A549 (cell line): ENCODE measurements around the gene RAVER1. TPM values are rescaled to one million over a fixed set of nuclear protein-coding genes. Genes with fewer than 3 reads are reported as not detected.

Experiments used
- ATAC-seq, 2 experiments: fragments of 200-7000 bp in 1 of 2; fragments of >200 bp in 1 of 2; cut with Nextera tagmentation in 1 of 2; cut with Tn5 transposase in 1 of 2; 3 replicates each; pipeline versions ENCODE4 v1.8.0 to v1.9.1; 2018 to 2020; ENCODE audit warnings: mild to moderate bottlenecking in 1 of 2, moderate library complexity in 1 of 2
- CTCF ChIA-PET: fragments of 300-600 bp; sonication (Branson Sonifier 250); formaldehyde crosslinking; extraction: SDS; loops from one replicate; lab custom pipeline; 2021; ENCODE audit warnings: antibody characterized with exemption, inconsistent platforms; lab: Yijun Ruan, JAX
- POLR2A ChIA-PET: fragments of 350-600 bp; formaldehyde crosslinking; extraction: SDS; loops from one replicate; lab custom pipeline; 2021; ENCODE audit warnings: antibody characterized with exemption, inconsistent platforms; lab: Yijun Ruan, JAX
- DNase-seq, 2 experiments: peaks; one replicate each; pipeline versions ENCODE4 v3.0.0 to v3.0.0-alpha.2; 2011 to 2016; ENCODE audit warnings: low read depth in 1 of 2, low spot score in 1 of 2
- FAIRE-seq: peaks from 2 replicates; lab custom pipeline; 2011; peaks lifted over from hg19 to GRCh38; lab: Jason Lieb, UNC
- H3K27ac ChIP-seq, 2 experiments: fragments of >200 bp; sonication (Bioruptor Twin); formaldehyde crosslinking; 3 replicates each; pipeline ENCODE4 v1.5.1; 2016 to 2017
- H3K4me1 ChIP-seq: fragments of >200 bp; sonication (Bioruptor Twin); formaldehyde crosslinking; 3 replicates; pipeline ENCODE4 v1.6.1; 2016
- H3K4me2 ChIP-seq: fragments of >200 bp; sonication (Bioruptor Twin); formaldehyde crosslinking; 3 replicates; pipeline ENCODE4 v1.6.1; 2016
- H3K4me3 ChIP-seq: fragments of >200 bp; sonication (Bioruptor Twin); formaldehyde crosslinking; 3 replicates; pipeline ENCODE4 v1.5.1; 2016
- H3K9me3 ChIP-seq: fragments of >200 bp; sonication (Bioruptor Twin); formaldehyde crosslinking; 3 replicates; pipeline ENCODE4 v1.6.1; 2016
- ATOH8 ChIP-seq: fragments of 250-450 bp; sonication (Bioruptor Pico); IDR thresholded peaks from 2 replicates; pipeline ENCODE4 v1.5.0; 2020; ENCODE audit warnings: low read depth, mild to moderate bottlenecking, moderate library complexity
- BCL3 ChIP-seq: fragments of >200 bp; sonication (Bioruptor Twin); formaldehyde crosslinking; IDR thresholded peaks from 3 replicates; pipeline ENCODE4 v1.6.1; 2016
- BHLHE40 ChIP-seq: IDR thresholded peaks from 2 replicates; pipeline ENCODE4 v1.6.1; 2012; ENCODE audit warnings: low read depth, low read length, inconsistent platforms
- CBX8 ChIP-seq: fragments of 200-600 bp; sonication (generic); IDR thresholded peaks from 2 replicates; pipeline ENCODE4 v1.6.1; 2016
- CHD4 ChIP-seq: fragments of 200-600 bp; sonication (generic); IDR thresholded peaks from 2 replicates; pipeline ENCODE4 v1.6.1; 2016; ENCODE audit warnings: antibody characterized with exemption, mild to moderate bottlenecking, borderline replicate concordance
- E2F6 ChIP-seq: IDR thresholded peaks from 2 replicates; pipeline ENCODE4 v1.6.1; 2012; ENCODE audit warnings: low read depth, borderline replicate concordance
- EHF ChIP-seq: fragments of 250-450 bp; sonication (Bioruptor Pico); IDR thresholded peaks from 2 replicates; pipeline ENCODE4 v1.5.0; 2020; ENCODE audit warnings: mild to moderate bottlenecking
- EP300 ChIP-seq, 2 experiments: fragments of >200 bp; sonication (Bioruptor Twin); formaldehyde crosslinking; IDR thresholded peaks; 2 replicates in 1 of 2; 3 replicates in 1 of 2; pipeline ENCODE4 v1.6.1; 2016 to 2017
- FOSL2 ChIP-seq, 2 experiments: fragments of 450-650 bp in 1 of 2; fragments of >200 bp in 1 of 2; sonication (Bioruptor Twin) in 1 of 2; formaldehyde crosslinking; IDR thresholded peaks; 2 replicates each; pipeline versions ENCODE4 v1.5.0 to v1.6.1; 2016 to 2020; ENCODE audit warnings: mild to moderate bottlenecking in 1 of 2, moderate library complexity in 1 of 2
- HEYL ChIP-seq: fragments of 250-450 bp; sonication (Bioruptor Pico); IDR thresholded peaks from 2 replicates; pipeline ENCODE4 v1.8.0; 2021; ENCODE audit warnings: mild to moderate bottlenecking, moderate library complexity
- JUNB ChIP-seq: fragments of >200 bp; sonication (Bioruptor Twin); formaldehyde crosslinking; IDR thresholded peaks from 2 replicates; pipeline ENCODE4 v1.6.1; 2016
- MAFK ChIP-seq: fragments of 450-650 bp; IDR thresholded peaks from 2 replicates; pipeline ENCODE4 v1.6.1; 2014; ENCODE audit not compliant: partially characterized antibody
- MAX ChIP-seq: IDR thresholded peaks from 2 replicates; pipeline ENCODE4 v1.6.1; 2012
- MAZ ChIP-seq: fragments of 150-350 bp; IDR thresholded peaks from 2 replicates; pipeline ENCODE4 v1.6.1; 2014; ENCODE audit warnings: antibody characterized with exemption, low read depth, low read length, borderline replicate concordance
- NPAS2 ChIP-seq: fragments of 250-450 bp; sonication (Bioruptor Pico); IDR thresholded peaks from 2 replicates; pipeline ENCODE4 v1.8.0; 2022; ENCODE audit warnings: mild to moderate bottlenecking, moderate library complexity, borderline replicate concordance
- POLR2AphosphoS2 ChIP-seq: conservative IDR thresholded peaks from 2 replicates; pipeline ENCODE4 v1.6.1; 2012; ENCODE audit warnings: low read length, improper control_type of control experiment, inconsistent platforms
- RAD21 ChIP-seq, 2 experiments: fragments of >200 bp in 1 of 2; sonication (Bioruptor Twin) in 1 of 2; formaldehyde crosslinking in 1 of 2; IDR thresholded peaks in 1 of 2; conservative IDR thresholded peaks in 1 of 2; 2 replicates in 1 of 2; 3 replicates in 1 of 2; pipeline ENCODE4 v1.6.1; 2012 to 2018; ENCODE audit warnings: inconsistent platforms in 1 of 2
- SMC3 ChIP-seq: fragments of >200 bp; sonication (Bioruptor Twin); formaldehyde crosslinking; IDR thresholded peaks from 3 replicates; pipeline ENCODE4 v1.6.1; 2018; ENCODE audit warnings: inconsistent platforms
- SREBF2 ChIP-seq: fragments of 450-650 bp; IDR thresholded peaks from 2 replicates; pipeline ENCODE4 v1.6.1; 2014; ENCODE audit warnings: mild to moderate bottlenecking, moderate library complexity
- TFCP2L1 ChIP-seq: fragments of 250-450 bp; sonication (Bioruptor Pico); IDR thresholded peaks from 2 replicates; pipeline ENCODE4 v1.5.0; 2021; ENCODE audit warnings: mild to moderate bottlenecking
- TP53 ChIP-seq: fragments of 250-450 bp; sonication (Bioruptor Pico); IDR thresholded peaks from 2 replicates; pipeline ENCODE4 v1.5.0; 2021; ENCODE audit warnings: mild to moderate bottlenecking, moderate library complexity
- USF2 ChIP-seq: fragments of 450-650 bp; IDR thresholded peaks from 2 replicates; pipeline ENCODE4 v1.6.1; 2014; ENCODE audit warnings: antibody characterized with exemption
- ZC3H11A ChIP-seq: fragments of 450-650 bp; IDR thresholded peaks from 2 replicates; pipeline ENCODE4 v1.6.1; 2014; ENCODE audit warnings: antibody characterized with exemption, mild to moderate bottlenecking
- ZFP36 ChIP-seq: fragments of 450-650 bp; IDR thresholded peaks from 2 replicates; pipeline ENCODE4 v1.6.1; 2014; ENCODE audit warnings: borderline replicate concordance; ENCODE audit not compliant: partially characterized antibody
- ZSCAN20 ChIP-seq: fragments of 250-450 bp; sonication (Bioruptor Pico); IDR thresholded peaks from 2 replicates; pipeline ENCODE4 v1.8.0; 2022; ENCODE audit warnings: mild to moderate bottlenecking, moderate library complexity
- WGBS: methylation state at CpG from one replicate; pipeline ENCODE4 v1.1.6; 2017; ENCODE audit errors: missing lambda C conversion rate; 5-methylcytosine and 5-hydroxymethylcytosine counted together
- polyA plus RNA-seq, 4 experiments: library from polyadenylated mRNA; depleted of rRNA in 3 of 4; stranded (reverse); fragments of >200 nt; fragmentation: RNase III in 1 of 4; extraction: RNeasy Plus Mini Kit Qiagen cat#74134 plus additional on column Dnase treatment in 1 of 4; gene quantifications; 2 replicates in 3 of 4; 3 replicates in 1 of 4; pipeline ENCODE4 v1.2.3, GENCODE V29; 2011 to 2017
- TF ChIP-seq, protein P1 (sequence below): IDR thresholded peaks from 2 replicates; pipeline ENCODE4 v1.6.1; 2012
- TF ChIP-seq, protein P2 (sequence below): fragments of >200 bp; sonication (Bioruptor Twin); formaldehyde crosslinking; IDR thresholded peaks from 2 replicates; pipeline ENCODE4 v1.6.1; 2016

The RAVER1 gene
- polyA plus RNA-seq, 2 of the 4 experiments (the other 2 are of a cell fraction) = 1.8 to 22.1 TPM

- H3K4me1 ChIP-seq = no peaks in the 10 kb centered on the region
- ATAC-seq = no peak
- WGBS = 88% methylated on average over 8 of the region's 24 CpGs
- no peak for TF ChIP-seq ZSCAN20
- no peak for TF ChIP-seq TFCP2L1 (CRISPR knock-in tag)
- TF ChIP-seq MAFK = no peak
- no peak for TF ChIP-seq TP53
- TF ChIP-seq CBX8 = no peak
- TF ChIP-seq RAD21 (conservative IDR thresholded peaks at IDR 0.05 in 1 of 2, IDR thresholded peaks at IDR 0.05 in 1 of 2) = no peak
- TF ChIP-seq HEYL = no peak
- TF ChIP-seq MAZ = no peak
- TF ChIP-seq MAX = no peak
- no peak for TF ChIP-seq SREBF2
- no peak for TF ChIP-seq ZC3H11A
- TF ChIP-seq EHF (CRISPR knock-in tag) = no peak
- TF ChIP-seq, protein P1, sequence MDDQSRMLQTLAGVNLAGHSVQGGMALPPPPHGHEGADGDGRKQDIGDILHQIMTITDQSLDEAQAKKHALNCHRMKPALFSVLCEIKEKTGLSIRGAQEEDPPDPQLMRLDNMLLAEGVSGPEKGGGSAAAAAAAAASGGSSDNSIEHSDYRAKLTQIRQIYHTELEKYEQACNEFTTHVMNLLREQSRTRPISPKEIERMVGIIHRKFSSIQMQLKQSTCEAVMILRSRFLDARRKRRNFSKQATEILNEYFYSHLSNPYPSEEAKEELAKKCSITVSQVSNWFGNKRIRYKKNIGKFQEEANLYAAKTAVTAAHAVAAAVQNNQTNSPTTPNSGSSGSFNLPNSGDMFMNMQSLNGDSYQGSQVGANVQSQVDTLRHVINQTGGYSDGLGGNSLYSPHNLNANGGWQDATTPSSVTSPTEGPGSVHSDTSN = no peak
- TF ChIP-seq BCL3 = no peak
- TF ChIP-seq SMC3 = no peak
- TF ChIP-seq, all 56 proteins: peak for 0
- H3K9me3 ChIP-seq = no peaks in the 10 kb centered on the region
- H3K27ac ChIP-seq = no peak within 1 kb of the TSS
- FAIRE-seq (no peak), DNase-seq (no peak)
- H3K4me3 ChIP-seq = no peak within 1 kb of the TSS
- no peak within 1 kb of the TSS for H3K4me2 ChIP-seq
- ChIA-PET CTCF (interaction anchor here (0.8 to 1.0 kb wide), 2 partner anchors 32 to 38 kb away, joined by 3 to 4 read pairs; partner anchors contain the start of gene ICAM1), POLR2A (no interaction called here)
Observed at GRCh38 chr19:10309423-10309822, 23.9 kb downstream of the RAVER1 start, which contains the start of gene ZGLP1. Gene ZGLP1, minus strand, starts transcription at chr19:10309815.

DNA sequence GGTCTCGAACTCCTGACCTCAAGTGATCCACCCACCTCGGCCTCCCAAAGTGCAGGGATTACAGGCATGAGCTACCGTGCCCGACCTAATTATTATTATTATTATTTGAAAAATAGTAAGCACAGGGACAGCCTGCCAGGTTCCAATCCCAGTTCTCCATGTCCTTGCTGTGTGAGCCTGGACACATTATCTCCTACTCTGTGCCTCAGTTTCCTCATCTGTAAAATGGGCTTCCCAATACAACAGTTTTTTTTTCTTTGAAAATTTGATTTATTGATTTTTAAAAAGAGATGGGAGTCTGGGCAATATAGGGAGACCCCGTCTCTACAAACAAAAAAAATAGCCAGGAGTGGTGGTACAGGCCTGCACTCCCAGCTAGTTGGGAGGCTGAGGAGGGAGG, 27.0 kb downstream of the RAVER1 start:
- ChIA-PET POLR2A (no interaction called here), CTCF (interaction anchor here (1.2 to 2.0 kb wide), 3 partner anchors 37 to 85 kb away, joined by 3 to 5 read pairs (median 3); no protein-coding TSS in a partner anchor)
- no peak for TF ChIP-seq SREBF2
- TF ChIP-seq NPAS2 (CRISPR knock-in tag) = no peak
- no peak for TF ChIP-seq TP53
- TF ChIP-seq, protein P1 = no peak
- TF ChIP-seq ATOH8 (CRISPR knock-in tag) = no peak
- no peak for TF ChIP-seq EP300 (IDR thresholded peaks at IDR 0.05)
- ATAC-seq (no peak), DNase-seq (no peak), FAIRE-seq (no peak)
- Histone ChIP-seq H3K9me3 (no peaks in the 10 kb centered on the region), H3K4me2 (no peak overlapping the region), H3K27ac (no peak overlapping the region), H3K4me3 (no peak overlapping the region), H3K4me1 (no peaks in the 10 kb centered on the region)
- WGBS = 85% methylated on average over 5 of the region's 5 CpGs

DNA sequence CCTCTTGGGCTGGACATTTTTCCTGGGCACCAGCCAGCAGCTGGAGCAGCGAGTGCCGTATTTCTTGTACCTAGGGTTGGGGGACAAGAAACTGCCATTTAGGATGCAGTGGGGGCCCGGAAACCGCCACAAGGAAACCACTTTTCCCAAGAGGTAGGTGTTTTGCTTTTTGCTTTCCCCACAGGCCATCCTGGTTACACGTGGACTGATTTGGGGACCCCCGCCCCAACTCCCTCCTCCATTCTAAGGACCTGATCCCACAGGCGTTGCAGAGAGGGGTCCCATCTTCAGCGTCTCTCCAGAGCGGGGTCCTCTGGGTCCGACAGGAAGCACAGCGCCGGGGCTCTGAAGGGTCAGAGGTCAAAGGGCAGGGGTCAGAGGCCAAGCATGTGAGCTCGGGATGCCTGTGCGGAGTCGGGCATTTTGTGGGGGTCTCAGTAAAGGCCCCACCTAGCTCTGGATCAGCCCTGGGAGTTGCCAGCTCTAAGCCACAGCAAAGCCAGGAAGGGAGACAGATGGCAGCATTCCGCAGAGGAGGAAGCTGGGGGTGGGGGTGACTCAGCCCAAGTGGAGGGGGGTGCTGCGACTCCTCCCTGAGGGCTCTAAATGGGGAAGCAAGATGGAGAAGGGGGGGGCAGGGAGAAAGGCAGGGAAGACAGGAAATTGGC, 28.1 kb downstream of the RAVER1 start:
- ATAC-seq (no peak), DNase-seq (no peak), FAIRE-seq (no peak)
- ChIA-PET CTCF (interaction anchor here (0.7 to 2.0 kb wide), 5 partner anchors 12 to 86 kb away, joined by 3 to 5 read pairs (median 3); no protein-coding TSS in a partner anchor), POLR2A (no interaction called here)
- H3K27ac ChIP-seq = no peak overlapping the region
- H3K4me1 ChIP-seq = no peaks in the 10 kb centered on the region
- no peak overlapping the region for H3K4me3 ChIP-seq
- WGBS = 89% methylated on average over 9 of the region's 17 CpGs
- no peaks in the 10 kb centered on the region for H3K9me3 ChIP-seq
- no peak overlapping the region for H3K4me2 ChIP-seq
- TF ChIP-seq BHLHE40 (no peak), JUNB (no peak), ZSCAN20 (no peak), E2F6 (no peak), SREBF2 (no peak), FOSL2 (IDR thresholded peaks at IDR 0.05) (no peak), FOSL2 (CRISPR knock-in tag; IDR thresholded peaks at IDR 0.05) (no peak), POLR2AphosphoS2 (no peak), ZFP36 (no peak), USF2 (no peak), CHD4 (no peak)
- TF ChIP-seq, protein P2, sequence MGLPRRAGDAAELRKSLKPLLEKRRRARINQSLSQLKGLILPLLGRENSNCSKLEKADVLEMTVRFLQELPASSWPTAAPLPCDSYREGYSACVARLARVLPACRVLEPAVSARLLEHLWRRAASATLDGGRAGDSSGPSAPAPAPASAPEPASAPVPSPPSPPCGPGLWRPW = no peak
